Ovary (tissue), 3 donors: ENCODE measurements around the gene COP1.

ENCODE experiments used
- EP300 ChIP-seq: sonication (generic); formaldehyde crosslinking; IDR thresholded peaks from one replicate; pipeline ENCODE4 v1.6.1; 2017; ENCODE audit warnings: antibody characterized with exemption
- TF ChIP-seq, protein P1 (sequence below), 3 donors: fragments of 450-650 bp in 2 of 3; fragments of 200-600 bp in 1 of 3; IDR thresholded peaks; one replicate each; pipeline versions ENCODE4 v1.5.1 to v1.8.0; 2016 to 2022; ENCODE audit warnings: antibody characterized with exemption in 3 of 3, mild to moderate bottlenecking in 1 of 3
- donor health status: DM: no; HTN: no; CAD: no.

DNA sequence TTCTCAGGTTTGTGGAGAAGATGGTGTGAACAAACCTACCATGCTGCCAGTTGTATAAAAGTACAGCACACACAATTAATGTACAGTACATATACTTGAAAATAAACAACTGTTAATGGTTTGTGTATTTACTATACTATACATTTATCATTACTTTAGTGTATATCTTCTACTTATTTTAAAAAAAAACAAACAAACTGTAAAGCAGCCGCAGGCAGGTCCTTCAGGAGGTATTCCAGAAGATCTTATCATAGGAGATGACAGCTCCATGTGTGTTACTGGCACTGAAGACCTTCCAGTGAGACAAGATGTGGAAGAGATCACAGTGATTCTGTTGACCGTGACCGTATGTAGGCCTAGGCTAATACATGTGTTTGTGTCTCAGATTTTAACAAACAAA, 155.7 kb downstream of the COP1 start:
- TF ChIP-seq, protein P1, sequence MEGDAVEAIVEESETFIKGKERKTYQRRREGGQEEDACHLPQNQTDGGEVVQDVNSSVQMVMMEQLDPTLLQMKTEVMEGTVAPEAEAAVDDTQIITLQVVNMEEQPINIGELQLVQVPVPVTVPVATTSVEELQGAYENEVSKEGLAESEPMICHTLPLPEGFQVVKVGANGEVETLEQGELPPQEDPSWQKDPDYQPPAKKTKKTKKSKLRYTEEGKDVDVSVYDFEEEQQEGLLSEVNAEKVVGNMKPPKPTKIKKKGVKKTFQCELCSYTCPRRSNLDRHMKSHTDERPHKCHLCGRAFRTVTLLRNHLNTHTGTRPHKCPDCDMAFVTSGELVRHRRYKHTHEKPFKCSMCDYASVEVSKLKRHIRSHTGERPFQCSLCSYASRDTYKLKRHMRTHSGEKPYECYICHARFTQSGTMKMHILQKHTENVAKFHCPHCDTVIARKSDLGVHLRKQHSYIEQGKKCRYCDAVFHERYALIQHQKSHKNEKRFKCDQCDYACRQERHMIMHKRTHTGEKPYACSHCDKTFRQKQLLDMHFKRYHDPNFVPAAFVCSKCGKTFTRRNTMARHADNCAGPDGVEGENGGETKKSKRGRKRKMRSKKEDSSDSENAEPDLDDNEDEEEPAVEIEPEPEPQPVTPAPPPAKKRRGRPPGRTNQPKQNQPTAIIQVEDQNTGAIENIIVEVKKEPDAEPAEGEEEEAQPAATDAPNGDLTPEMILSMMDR (IDR thresholded peaks at IDR 0.05), result no peak
- TF ChIP-seq EP300, result no peak
